MM.1S (cell line): Measurements from ENCODE around the gene SMPX.

Experiments
- DNase-seq: peaks from one replicate; pipeline ENCODE4 v3.0.0-alpha.2; 2015
- H2AFZ ChIP-seq: fragments of 300-600 bp; sonication (generic); 2 replicates; pipeline ENCODE4 v1.6.0; 2016; ENCODE audit warnings: antibody characterized with exemption, low read length
- H3F3A ChIP-seq: fragments of 300-600 bp; sonication (generic); 2 replicates; pipeline ENCODE4 v1.6.1; 2016; ENCODE audit warnings: mild to moderate bottlenecking, antibody characterized with exemption, low read length, moderate library complexity, mixed read lengths; ENCODE audit not compliant: insufficient read depth
- H3K27ac ChIP-seq: fragments of 300-600 bp; sonication (generic); 2 replicates; pipeline ENCODE4 v1.5.1; 2016; ENCODE audit warnings: mild to moderate bottlenecking, low read length
- H3K27me3 ChIP-seq: fragments of 300-600 bp; sonication (generic); replicated peaks from 2 replicates; pipeline ENCODE4 v1.6.0; 2016; ENCODE audit warnings: low read length; ENCODE audit not compliant: insufficient read depth
- H3K36me3 ChIP-seq: fragments of 300-600 bp; sonication (generic); replicated peaks from 2 replicates; pipeline ENCODE4 v1.6.1; 2016; ENCODE audit warnings: mild to moderate bottlenecking, low read length, mixed read lengths; ENCODE audit not compliant: insufficient read depth
- H3K4me1 ChIP-seq: fragments of 300-600 bp; sonication (generic); 2 replicates; pipeline ENCODE4 v1.6.1; 2016; ENCODE audit warnings: low read length, mixed read lengths
- H3K4me2 ChIP-seq: fragments of 300-600 bp; sonication (generic); 2 replicates; pipeline ENCODE4 v1.6.0; 2016; ENCODE audit warnings: low read depth, low read length
- H3K4me3 ChIP-seq: fragments of 300-600 bp; sonication (generic); 2 replicates; pipeline ENCODE4 v1.5.1; 2016; ENCODE audit warnings: low read length, mixed read lengths
- H3K79me2 ChIP-seq: fragments of 300-600 bp; sonication (generic); 2 replicates; pipeline ENCODE4 v1.6.1; 2016; ENCODE audit warnings: mixed run types, low read length, mixed read lengths
- H3K9ac ChIP-seq: fragments of 300-600 bp; sonication (generic); 2 replicates; pipeline ENCODE4 v1.6.1; 2016; ENCODE audit warnings: low read length, mixed read lengths
- H3K9me2 ChIP-seq: fragments of 300-600 bp; sonication (generic); replicated peaks from 2 replicates; pipeline ENCODE4 v1.6.1; 2016; ENCODE audit warnings: mild to moderate bottlenecking, low read length, mixed read lengths; ENCODE audit not compliant: insufficient read depth
- H3K9me3 ChIP-seq: fragments of 300-600 bp; sonication (generic); replicated peaks from 2 replicates; pipeline ENCODE4 v1.6.1; 2016; ENCODE audit warnings: mild to moderate bottlenecking, low read length, mixed read lengths; ENCODE audit not compliant: insufficient read depth
- H4K20me1 ChIP-seq: fragments of 300-600 bp; sonication (generic); 2 replicates; pipeline ENCODE4 v1.6.1; 2016; ENCODE audit warnings: mild to moderate bottlenecking, low read length, moderate library complexity, mixed read lengths; ENCODE audit not compliant: insufficient read depth
- CTCF ChIP-seq: fragments of 300-600 bp; sonication (generic); IDR thresholded peaks from 2 replicates; pipeline ENCODE4 v1.5.1; 2016; ENCODE audit warnings: antibody characterized with exemption, low read length, mixed read lengths
- EZH2 ChIP-seq: fragments of 300-600 bp; sonication (generic); optimal IDR thresholded peaks from 2 replicates; pipeline ENCODE3; 2017; ENCODE audit warnings: low read depth, mild to moderate bottlenecking, antibody characterized with exemption, low read length, mixed read lengths
- EZH2phosphoT487 ChIP-seq: fragments of 300-600 bp; sonication (generic); IDR thresholded peaks from 2 replicates; pipeline ENCODE4 v1.6.1; 2018; ENCODE audit warnings: antibody characterized with exemption, low read length

SMPX gene

GRCh38 chrX:21657318-21658151 lies 100.4 kb downstream of the SMPX start:
- no peak for DNase-seq
- Histone ChIP-seq H3K27me3 (no peaks in the 10 kb centered on the region), H2AFZ (no peak overlapping the region), H3K9me2 (no peaks in the 10 kb centered on the region), H4K20me1 (no peaks in the 10 kb centered on the region), H3K9me3 (no peaks in the 10 kb centered on the region), H3F3A (no peaks in the 10 kb centered on the region), H3K79me2 (no peaks in the 10 kb centered on the region), H3K4me3 (no peak overlapping the region), H3K27ac (no peak overlapping the region), H3K9ac (no peak overlapping the region), H3K4me2 (no peak overlapping the region), H3K36me3 (no peaks in the 10 kb centered on the region), H3K4me1 (no peaks in the 10 kb centered on the region)
- TF ChIP-seq CTCF (no peak), EZH2 (no peak), EZH2phosphoT487 (no peak)

GRCh38 chrX:21656587-21657317 lies 101.2 kb downstream of the SMPX start:
- Histone ChIP-seq H3K27ac (no peak overlapping the region), H3K79me2 (no peaks in the 10 kb centered on the region), H3K27me3 (no peaks in the 10 kb centered on the region), H4K20me1 (no peaks in the 10 kb centered on the region), H3K4me2 (no peak overlapping the region), H2AFZ (no peak overlapping the region), H3K9ac (no peak overlapping the region), H3F3A (no peaks in the 10 kb centered on the region), H3K4me3 (no peak overlapping the region), H3K36me3 (no peaks in the 10 kb centered on the region), H3K9me3 (no peaks in the 10 kb centered on the region), H3K4me1 (no peaks in the 10 kb centered on the region), H3K9me2 (no peaks in the 10 kb centered on the region)
- TF ChIP-seq CTCF (no peak), EZH2 (no peak), EZH2phosphoT487 (no peak)
- no peak for DNase-seq
